Measurements from ENCODE around the gene SLC35F1. TPM values are rescaled to one million over a fixed set of nuclear protein-coding genes. Genes with fewer than 3 reads are reported as not detected.

The SLC35F1 gene
- total and polyA plus RNA-seq, 9 of the 15 experiments (the other 6 are each of a cell fraction or from before 2014, with no cell fraction given): 0.03 to 0.06 TPM; not detected in 7

GRCh38 chr6:117932001-117932400, 24.9 kb downstream of the SLC35F1 start:
- in situ Hi-C loops (cut with MboI): no loop called here
- CTCF ChIA-PET (ENCODE audit: low intra/inter-chr PET ratio): no interaction called here
- no peaks in the 10 kb centered on the region for H3K4me1 ChIP-seq (replicated peaks in 1 of 2; ENCODE audit: control insufficient read depth in 2 of 2, insufficient read depth in 2 of 2, low read length in 2 of 2)

More at GRCh38 chr6:117932001-117932400, 24.9 kb downstream of the SLC35F1 start:
- FAIRE-seq: no peak
- Histone ChIP-seq H3K4me2 (ENCODE audit: insufficient read depth, low read length) (no peak overlapping the region), H3K9me1 (ENCODE audit: control insufficient read depth, insufficient read depth, low read length) (no peaks in the 10 kb centered on the region), H3K79me2 (ENCODE audit: control insufficient read depth, insufficient read depth, low read length) (no peaks in the 10 kb centered on the region), H3K36me3 (ENCODE audit: control insufficient read depth, insufficient read depth, low read length) (no peaks in the 10 kb centered on the region), H2AFZ (ENCODE audit: low read depth, low read length) (no peak overlapping the region), H3K9ac (ENCODE audit: insufficient read depth in 1 of 2, low read depth in 2 of 2, low read length in 2 of 2) (no peak overlapping the region), H4K20me1 (replicated peaks; ENCODE audit: control insufficient read depth, insufficient read depth, low read length) (no peaks in the 10 kb centered on the region), H3K4me3 (no peak overlapping the region), H3K27me3 (ENCODE audit: control insufficient read depth in 2 of 2, insufficient read depth in 2 of 2, low read length in 2 of 2) (no peaks in the 10 kb centered on the region), H3K27ac (ENCODE audit: extremely low read depth, low read depth, low read length) (no peak overlapping the region), H3K9me3 (replicated peaks; ENCODE audit: control insufficient read depth, insufficient read depth, low read depth, low read length) (no peaks in the 10 kb centered on the region)
- 0% methylated on average over 3 of the region's 3 CpGs for WGBS (ENCODE audit: insufficient coverage, low coverage, missing lambda C conversion rate)
- POLR2A ChIA-PET: no interaction called here
- DNase-seq (ENCODE audit: extremely low read depth in 1 of 4, low spot score in 3 of 4): no peak
- intact Hi-C loops (cut with micrococcal nuclease): no loop called here
- ATAC-seq: no peak
- no peak for TF ChIP-seq CTCF (IDR thresholded peaks at IDR 0.05 in 2 of 3, conservative IDR thresholded peaks at IDR 0.05 in 1 of 3; ENCODE audit: insufficient read depth in 2 of 3, low read depth in 1 of 3, low read length in 3 of 3)
- no peak for TF ChIP-seq ZBTB12 (CRISPR knock-in tag; IDR thresholded peaks at IDR 0.05)
- TF ChIP-seq ZNF384 (IDR thresholded peaks at IDR 0.05; ENCODE audit: low read depth, low read length): no peak
- no TSS peak for BruUV-seq (replicated peaks)
